Upper lobe of left lung (tissue), 4 donors: ENCODE results near the gene ADORA3.

ENCODE experiments used
- CTCF ChIP-seq, 6 experiments: fragments of 450-650 bp in 4 of 6; fragments of 200-600 bp in 2 of 6; sonication (generic) in 2 of 6; IDR thresholded peaks; one replicate each; pipeline ENCODE4 v1.5.1; 2016 to 2019; ENCODE audit warnings: antibody characterized with exemption in 6 of 6
- POLR2A ChIP-seq, 4 donors: fragments of 450-650 bp; IDR thresholded peaks; one replicate each; pipeline ENCODE4 v1.5.1; 2016 to 2017; ENCODE audit warnings: antibody characterized with exemption in 4 of 4, mild to moderate bottlenecking in 2 of 4
- POLR2AphosphoS5 ChIP-seq, 2 donors: sonication (generic); formaldehyde crosslinking; IDR thresholded peaks; one replicate each; pipeline ENCODE4 v1.5.1; 2017; ENCODE audit warnings: antibody characterized with exemption in 2 of 2

- TF ChIP-seq POLR2A (IDR thresholded peaks at IDR 0.05) (no peak), CTCF (IDR thresholded peaks at IDR 0.05) (no peak), POLR2AphosphoS5 (IDR thresholded peaks at IDR 0.05) (no peak)
These were observed 664 bp upstream of the ADORA3 start for GRCh38 chr1:111504097-111504496.
